ENCODE measurements around the gene JPT2. TPM values are rescaled to one million over a fixed set of nuclear protein-coding genes. Genes with fewer than 3 reads are reported as not detected.

Gene JPT2
- total and polyA plus RNA-seq, 4 experiments from 2014 or later, result 4.8 to 43.1 (median 24.4) TPM

GRCh38 chr16:1667271-1667670 is 10.8 kb upstream of the JPT2 start:
- Mint-ChIP-seq H3K4me3 (no peak overlapping the region), H3K4me1 (no peaks in the 10 kb centered on the region), H3K27me3 (no peaks in the 10 kb centered on the region), H3K36me3 (peaks cover 48 to 75% of the 10 kb centered on the region in 2 donors), H3K9me3 (no peaks in the 10 kb centered on the region), H3K27ac (no peak overlapping the region)
- no peaks in the 10 kb centered on the region for H3K9me3 ChIP-seq (ENCODE audit: control insufficient read depth in 1 of 2, low read length in 2 of 2)
- ChIA-PET CTCF (ENCODE audit: partially characterized antibody) (no interaction called here), POLR2A (ENCODE audit: partially characterized antibody) (interaction anchor here (1.9 kb wide), 1 partner anchor 10 kb away, joined by 7 read pairs; the partner anchor contains the start of gene JPT2)
- H3K4me3 ChIP-seq (ENCODE audit: low read length in 2 of 2), result no peak overlapping the region
- H3K4me1 ChIP-seq (ENCODE audit: insufficient read depth, low read length), result no peaks in the 10 kb centered on the region
- intact Hi-C loops (cut with micrococcal nuclease), result loop anchor here (5.0 kb wide), 1 partner anchor 75 kb away; no protein-coding TSS in a partner anchor
- H3K36me3 ChIP-seq (ENCODE audit: insufficient read depth, low read length), result peaks cover 63% of the 10 kb centered on the region
- H3K27me3 ChIP-seq (ENCODE audit: insufficient read depth, low read length), result no peaks in the 10 kb centered on the region
- no peak overlapping the region for H3K27ac ChIP-seq (ENCODE audit: low read depth, low read length)
- DNase-seq, result no peak

- Mint-ChIP-seq H3K9me3 (no peaks in the 10 kb centered on the region), H3K4me3 (no peak overlapping the region), H3K27me3 (no peaks in the 10 kb centered on the region), H3K36me3 (peaks cover 48 to 77% of the 10 kb centered on the region in 2 donors), H3K27ac (peak overlapping the region in 1 of 7 donors; percentile 42), H3K4me1 (peaks cover 0 to under 1% (median 0%) of the 10 kb centered on the region in 4 donors)
- CTCF ChIA-PET (ENCODE audit: partially characterized antibody), result no interaction called here
- Histone ChIP-seq H3K36me3 (ENCODE audit: insufficient read depth, low read length) (peaks cover 56% of the 10 kb centered on the region), H3K27ac (ENCODE audit: low read depth, low read length) (no peak overlapping the region), H3K9me3 (ENCODE audit: control insufficient read depth in 1 of 2, low read length in 2 of 2) (no peaks in the 10 kb centered on the region), H3K27me3 (ENCODE audit: insufficient read depth, low read length) (no peaks in the 10 kb centered on the region), H3K4me3 (ENCODE audit: low read length in 2 of 2) (no peak overlapping the region), H3K4me1 (ENCODE audit: insufficient read depth, low read length) (no peaks in the 10 kb centered on the region)
- no peak for DNase-seq
- intact Hi-C loops (cut with micrococcal nuclease), result loop anchor here (5.0 kb wide), 1 partner anchor 74 kb away; no protein-coding TSS in a partner anchor
- POLR2A ChIA-PET (ENCODE audit: partially characterized antibody), result interaction anchor here (1.9 kb wide), 1 partner anchor 10 kb away, joined by 7 read pairs; the partner anchor contains the start of gene JPT2
Measured at GRCh38 chr16:1667916-1668315, 10.2 kb upstream of the JPT2 start.

- CTCF ChIA-PET (ENCODE audit: partially characterized antibody), result no interaction called here
- Mint-ChIP-seq H3K9me3 (no peaks in the 10 kb centered on the region), H3K36me3 (peaks cover 47 to 77% of the 10 kb centered on the region in 2 donors)
Measured at GRCh38 chr16:1668612-1669319, 9.3 kb upstream of the JPT2 start.

GRCh38 chr16:1669698-1670097 is 8.4 kb upstream of the JPT2 start:
- Histone ChIP-seq H3K27me3 (ENCODE audit: insufficient read depth, low read length) (no peaks in the 10 kb centered on the region), H3K9me3 (ENCODE audit: control insufficient read depth in 1 of 2, low read length in 2 of 2) (no peaks in the 10 kb centered on the region), H3K4me1 (ENCODE audit: insufficient read depth, low read length) (no peaks in the 10 kb centered on the region), H3K36me3 (ENCODE audit: insufficient read depth, low read length) (peaks cover 63% of the 10 kb centered on the region), H3K4me3 (ENCODE audit: low read length in 2 of 2) (no peak overlapping the region), H3K27ac (ENCODE audit: low read depth, low read length) (no peak overlapping the region)
- H3K9me3 Mint-ChIP-seq, result no peaks in the 10 kb centered on the region
- H3K27ac Mint-ChIP-seq, result no peak overlapping the region
- intact Hi-C loops (cut with micrococcal nuclease), result loop anchor here (5.0 kb wide), 1 partner anchor 73 kb away; no protein-coding TSS in a partner anchor
- ChIA-PET POLR2A (ENCODE audit: partially characterized antibody) (no interaction called here), CTCF (ENCODE audit: partially characterized antibody) (no interaction called here)
- H3K36me3 Mint-ChIP-seq, result peaks cover 43 to 79% of the 10 kb centered on the region in 2 donors
- no peaks in the 10 kb centered on the region for H3K27me3 Mint-ChIP-seq
- no peak for DNase-seq
- H3K4me1 Mint-ChIP-seq, result peaks cover 0 to 3% (median under 1%) of the 10 kb centered on the region in 4 donors
- H3K4me3 Mint-ChIP-seq, result no peak overlapping the region

More at GRCh38 chr16:1668612-1669319, 9.3 kb upstream of the JPT2 start:
- Histone ChIP-seq H3K36me3 (ENCODE audit: insufficient read depth, low read length) (peaks cover 55% of the 10 kb centered on the region), H3K9me3 (ENCODE audit: control insufficient read depth in 1 of 2, low read length in 2 of 2) (no peaks in the 10 kb centered on the region), H3K27ac (ENCODE audit: low read depth, low read length) (no peak overlapping the region), H3K4me1 (ENCODE audit: insufficient read depth, low read length) (no peaks in the 10 kb centered on the region), H3K27me3 (ENCODE audit: insufficient read depth, low read length) (no peaks in the 10 kb centered on the region), H3K4me3 (ENCODE audit: low read length in 2 of 2) (no peak overlapping the region)
- no peak overlapping the region for H3K4me3 Mint-ChIP-seq
- intact Hi-C loops (cut with micrococcal nuclease), result loop anchor here (5.0 kb wide), 1 partner anchor 74 kb away; no protein-coding TSS in a partner anchor
- no peak overlapping the region for H3K27ac Mint-ChIP-seq
- DNase-seq, result no peak
- POLR2A ChIA-PET (ENCODE audit: partially characterized antibody), result interaction anchor here (1.9 kb wide), 1 partner anchor 9 kb away, joined by 7 read pairs; the partner anchor contains the start of gene JPT2
- H3K27me3 Mint-ChIP-seq, result no peaks in the 10 kb centered on the region
- peaks cover 0 to 3% (median under 1%) of the 10 kb centered on the region in 4 donors for H3K4me1 Mint-ChIP-seq

- DNase-seq, result no peak
- no peak overlapping the region for H3K4me3 ChIP-seq (ENCODE audit: low read length in 2 of 2)
- intact Hi-C loops (cut with micrococcal nuclease), result no loop called here
- Mint-ChIP-seq H3K27ac (no peak overlapping the region), H3K4me3 (no peak overlapping the region), H3K36me3 (peaks cover 39 to 79% of the 10 kb centered on the region in 2 donors), H3K9me3 (no peaks in the 10 kb centered on the region), H3K4me1 (peaks cover 0 to 3% (median under 1%) of the 10 kb centered on the region in 4 donors), H3K27me3 (no peaks in the 10 kb centered on the region)
- peaks cover 65% of the 10 kb centered on the region for H3K36me3 ChIP-seq (ENCODE audit: insufficient read depth, low read length)
- ChIA-PET POLR2A (ENCODE audit: partially characterized antibody) (no interaction called here), CTCF (ENCODE audit: partially characterized antibody) (no interaction called here)
- H3K27me3 ChIP-seq (ENCODE audit: insufficient read depth, low read length), result no peaks in the 10 kb centered on the region
- H3K27ac ChIP-seq (ENCODE audit: low read depth, low read length), result no peak overlapping the region
- H3K9me3 ChIP-seq (ENCODE audit: control insufficient read depth in 1 of 2, low read length in 2 of 2), result no peaks in the 10 kb centered on the region
- no peaks in the 10 kb centered on the region for H3K4me1 ChIP-seq (ENCODE audit: insufficient read depth, low read length)
Measured at GRCh38 chr16:1670371-1670770, 7.7 kb upstream of the JPT2 start.

- Histone ChIP-seq H3K4me1 (ENCODE audit: insufficient read depth, low read length) (no peaks in the 10 kb centered on the region), H3K36me3 (ENCODE audit: insufficient read depth, low read length) (peaks cover 65% of the 10 kb centered on the region), H3K27ac (ENCODE audit: low read depth, low read length) (no peak overlapping the region), H3K4me3 (ENCODE audit: low read length in 2 of 2) (no peak overlapping the region), H3K9me3 (ENCODE audit: control insufficient read depth in 1 of 2, low read length in 2 of 2) (no peaks in the 10 kb centered on the region), H3K27me3 (ENCODE audit: insufficient read depth, low read length) (no peaks in the 10 kb centered on the region)
- Mint-ChIP-seq H3K4me3 (no peak overlapping the region), H3K9me3 (no peaks in the 10 kb centered on the region), H3K4me1 (peaks cover 0 to 3% (median under 1%) of the 10 kb centered on the region in 4 donors), H3K36me3 (peaks cover 37 to 81% of the 10 kb centered on the region in 2 donors), H3K27ac (no peak overlapping the region), H3K27me3 (no peaks in the 10 kb centered on the region)
- no peak for DNase-seq
- CTCF ChIA-PET (ENCODE audit: partially characterized antibody), result no interaction called here
- intact Hi-C loops (cut with micrococcal nuclease), result no loop called here
- POLR2A ChIA-PET (ENCODE audit: partially characterized antibody), result no interaction called here
Measured at GRCh38 chr16:1670866-1671265, 7.2 kb upstream of the JPT2 start.

- no peak for DNase-seq
- peaks cover 29 to 66% of the 10 kb centered on the region in 2 donors for H3K36me3 Mint-ChIP-seq
- Histone ChIP-seq H3K27ac (ENCODE audit: low read depth, low read length) (no peak overlapping the region), H3K27me3 (ENCODE audit: insufficient read depth, low read length) (no peaks in the 10 kb centered on the region), H3K9me3 (ENCODE audit: control insufficient read depth in 1 of 2, low read length in 2 of 2) (no peaks in the 10 kb centered on the region), H3K36me3 (ENCODE audit: insufficient read depth, low read length) (peaks cover 40% of the 10 kb centered on the region), H3K4me3 (ENCODE audit: low read length in 2 of 2) (no peak overlapping the region), H3K4me1 (ENCODE audit: insufficient read depth, low read length) (peaks cover 8% of the 10 kb centered on the region)
- peaks cover 0 to 16% (median 9%) of the 10 kb centered on the region in 4 donors for H3K4me1 Mint-ChIP-seq
- POLR2A ChIA-PET (ENCODE audit: partially characterized antibody), result interaction anchor here (1.2 kb wide), 1 partner anchor 32 kb away, joined by 3 read pairs; the partner anchor contains the start of gene MAPK8IP3
- peaks cover 0 to 2% (median 0%) of the 10 kb centered on the region in 8 donors for H3K9me3 Mint-ChIP-seq
- H3K27me3 Mint-ChIP-seq, result no peaks in the 10 kb centered on the region
- CTCF ChIA-PET (ENCODE audit: partially characterized antibody), result no interaction called here
- intact Hi-C loops (cut with micrococcal nuclease), result no loop called here
- H3K4me3 Mint-ChIP-seq, result no peak overlapping the region
- H3K27ac Mint-ChIP-seq, result peak overlapping the region in 1 of 7 donors; percentile 81
Measured at GRCh38 chr16:1673424-1674151, 4.5 kb upstream of the JPT2 start.

Data from CD4-positive, alpha-beta memory T cell (primary cell).